HepG2 (cell line): ENCODE measurements around the gene HOXA5. TPM values are rescaled to one million over a fixed set of nuclear protein-coding genes. Genes with fewer than 3 reads are reported as not detected.

ENCODE experiments used
- ATAC-seq: fragments of 200-7000 bp; cut with Tn5 transposase; 3 replicates; pipeline ENCODE4 v1.9.1; 2020; ENCODE audit warnings: mild to moderate bottlenecking, moderate library complexity
- BruUV-seq: library from RNA; stranded (reverse); fragments of 400-500 nt; replicated peaks from 2 replicates; lab custom pipeline; 2021; lab: Mats Ljungman, UMichigan
- CTCF ChIA-PET: fragments of 300-600 bp; formaldehyde crosslinking; extraction: SDS; loops from one replicate; lab custom pipeline; 2021; ENCODE audit warnings: low total read pairs, inconsistent platforms, low intra/inter-chr PET ratio; lab: Yijun Ruan, JAX
- POLR2A ChIA-PET: fragments of 350-600 bp; sonication (Branson Sonifier 250); formaldehyde crosslinking; loops from one replicate; lab custom pipeline; 2020; ENCODE audit warnings: antibody characterized with exemption, inconsistent platforms; lab: Yijun Ruan, JAX
- DNase-seq: peaks from one replicate; pipeline ENCODE4 v3.0.0-alpha.2; 2015; ENCODE audit warnings: low spot score
- FAIRE-seq: peaks from 3 replicates; lab custom pipeline; 2011; peaks lifted over from hg19 to GRCh38; lab: Jason Lieb, UNC
- H2AFZ ChIP-seq: one replicate; pipeline ENCODE4 v1.6.1; 2011; ENCODE audit warnings: low read length, inconsistent platforms
- H3K27ac ChIP-seq: fragments of 300-600 bp; 3 replicates; pipeline ENCODE4 v1.8.0; 2011; ENCODE audit warnings: mixed run types, mild to moderate bottlenecking, mixed read lengths, low read length, inconsistent platforms; ENCODE audit not compliant: insufficient read depth; ENCODE audit errors: extremely low read length
- H3K27me3 ChIP-seq, 2 experiments: fragments of 200-600 bp in 1 of 2; 2 replicates in 1 of 2; 3 replicates in 1 of 2; pipeline versions ENCODE4 v1.6.0 to v1.8.0; 2011; ENCODE audit warnings: low read length in 2 of 2, mild to moderate bottlenecking in 2 of 2, moderate library complexity in 2 of 2, inconsistent platforms in 1 of 2; ENCODE audit not compliant: insufficient read depth in 2 of 2, control insufficient read depth in 1 of 2
- H3K36me3 ChIP-seq, 2 experiments: fragments of 200-600 bp in 1 of 2; replicated peaks in 1 of 2; 2 replicates in 1 of 2; 3 replicates in 1 of 2; pipeline versions ENCODE4 v1.5.1 to v1.8.0; 2011; ENCODE audit warnings: low read length in 2 of 2, inconsistent platforms in 1 of 2; ENCODE audit not compliant: insufficient read depth in 2 of 2, control insufficient read depth in 1 of 2
- H3K4me1 ChIP-seq: 2 replicates; pipeline ENCODE4 v1.5.1; 2012; ENCODE audit warnings: low read length, inconsistent platforms; ENCODE audit not compliant: insufficient read depth
- H3K4me2 ChIP-seq: 2 replicates; pipeline ENCODE4 v1.6.0; 2011; ENCODE audit warnings: low read depth, low read length, inconsistent platforms
- H3K4me3 ChIP-seq, 3 experiments: fragments of 200-600 bp in 1 of 3; sonication (generic), shearing (Covaris generic) in 1 of 3; replicated peaks in 1 of 3; 2 replicates each; pipeline ENCODE4 v1.5.1; 2011 to 2016; ENCODE audit warnings: low read length in 3 of 3, inconsistent platforms in 2 of 3, low read depth in 2 of 3, mild to moderate bottlenecking in 2 of 3, control low read depth in 1 of 3, mixed read lengths in 1 of 3; ENCODE audit not compliant: insufficient read depth in 1 of 3
- H3K79me2 ChIP-seq: one replicate; pipeline ENCODE4 v1.6.1; 2011; ENCODE audit warnings: low read length, inconsistent platforms; ENCODE audit not compliant: insufficient read depth
- H3K9ac ChIP-seq: 2 replicates; pipeline ENCODE4 v1.6.0; 2011; ENCODE audit warnings: mild to moderate bottlenecking, low read depth, low read length, inconsistent platforms; ENCODE audit not compliant: insufficient read depth
- H3K9me3 ChIP-seq: 2 replicates; pipeline ENCODE4 v1.5.1; 2012; ENCODE audit warnings: mild to moderate bottlenecking, low read length
- H4K20me1 ChIP-seq: 2 replicates; pipeline ENCODE4 v1.6.0; 2011; ENCODE audit warnings: inconsistent platforms, mild to moderate bottlenecking, low read length, moderate library complexity; ENCODE audit not compliant: insufficient read depth
- ATF3 ChIP-seq: sonication (generic); formaldehyde crosslinking; IDR thresholded peaks from 2 replicates; pipeline ENCODE4 v1.4.0; 2020; ENCODE audit warnings: missing genetic modification reagents
- CBX1 ChIP-seq: IDR thresholded peaks from one replicate; pipeline ENCODE4 v1.6.1; 2016; ENCODE audit warnings: antibody characterized with exemption, low read depth
- CENPX ChIP-seq: sonication (generic); formaldehyde crosslinking; IDR thresholded peaks from 2 replicates; pipeline ENCODE4 v1.9.0; 2021; ENCODE audit warnings: mild to moderate bottlenecking, missing genetic modification reagents, moderate library complexity
- KDM5B ChIP-seq: sonication (generic); formaldehyde crosslinking; IDR thresholded peaks from 2 replicates; pipeline ENCODE4 v1.4.0; 2020; ENCODE audit warnings: missing genetic modification reagents, mild to moderate bottlenecking, borderline replicate concordance
- KLF12 ChIP-seq: sonication (generic); formaldehyde crosslinking; IDR thresholded peaks from 2 replicates; pipeline ENCODE4 v1.4.0; 2020; ENCODE audit warnings: missing genetic modification reagents, borderline replicate concordance
- KMT2A ChIP-seq: sonication (generic); formaldehyde crosslinking; IDR thresholded peaks from 2 replicates; pipeline ENCODE4 v1.4.0; 2020; ENCODE audit warnings: missing genetic modification reagents
- NR2F1 ChIP-seq, 2 experiments: fragments of 450-650 bp in 1 of 2; formaldehyde crosslinking in 1 of 2; IDR thresholded peaks; 2 replicates each; pipeline versions ENCODE4 v1.5.0 to v1.6.1; 2016 to 2020; ENCODE audit warnings: mild to moderate bottlenecking in 1 of 2, missing compliant biosample characterization in 1 of 2, missing genetic modification reagents in 1 of 2, moderate library complexity in 1 of 2
- PHB2 ChIP-seq: fragments of 450-650 bp; IDR thresholded peaks from 2 replicates; pipeline ENCODE4 v1.6.1; 2018; ENCODE audit not compliant: partially characterized antibody
- PREB ChIP-seq: sonication (generic); formaldehyde crosslinking; IDR thresholded peaks from 2 replicates; pipeline ENCODE4 v1.4.0; 2020; ENCODE audit warnings: missing genetic modification reagents
- SOX5 ChIP-seq: IDR thresholded peaks from 2 replicates; pipeline ENCODE4 v1.6.1; 2016; ENCODE audit warnings: borderline replicate concordance
- WGBS: methylation state at CpG from one replicate; pipeline ENCODE4 v1.1.6; 2017; ENCODE audit warnings: low lambda C conversion rate; 5-methylcytosine and 5-hydroxymethylcytosine counted together
- in situ Hi-C: cut with HindIII; loops from 2 replicates; pipeline ENCODE4 v1.10.0; 2017; ENCODE audit warnings: low pct_unique_long_range_greater_than_20kb; ENCODE audit not compliant: extremely low pct_ligation_motif_present
- intact Hi-C: fragments of 100-400 bp; cut with micrococcal nuclease; formaldehyde crosslinking; loops from one replicate; pipeline ENCODE4 v1.10.0; 2022; ENCODE audit not compliant: unreplicated experiment
- polyA plus RNA-seq, 8 experiments: library from polyadenylated mRNA; depleted of rRNA in 3 of 8; stranded (reverse) in 7 of 8; unstranded in 1 of 8; fragments of >200 nt; fragmentation: Illumina TruSeq in 4 of 8; extraction: Trizol in 4 of 8; gene quantifications; 2 replicates each; pipeline versions ENCODE4 v1.2.1 to v1.2.3, GENCODE V29; 2011 to 2016; ENCODE audit warnings: low read depth in 4 of 8, missing spikeins in 1 of 8, mixed read lengths in 1 of 8; ENCODE audit not compliant: insufficient read depth in 1 of 8
- total RNA-seq, 5 experiments: library from RNA; depleted of rRNA; stranded (reverse); fragments of >200 nt; fragmentation: Illumina TruSeq; extraction: Trizol; gene quantifications; 2 replicates each; pipeline ENCODE4 v1.2.3, GENCODE V29; 2016; ENCODE audit warnings: low read depth in 1 of 5
- TF ChIP-seq, protein P1 (sequence below): sonication (generic); formaldehyde crosslinking; IDR thresholded peaks from 2 replicates; pipeline ENCODE4 v1.4.0; 2020; ENCODE audit warnings: mild to moderate bottlenecking, missing genetic modification reagents
- TF ChIP-seq, protein P2 (sequence below): IDR thresholded peaks from 2 replicates; pipeline ENCODE4 v1.6.1; 2016

HOXA5 gene
- total and polyA plus RNA-seq, 2 of the 13 experiments (the other 11 are each of a cell fraction or from before 2014, with no cell fraction given), result 3.2 to 3.6 TPM

GRCh38 chr7:27124096-27124901 is 19.2 kb downstream of the HOXA5 start:
- Histone ChIP-seq H3K9ac (no peak overlapping the region), H2AFZ (no peak overlapping the region), H3K27ac (no peak overlapping the region), H3K4me2 (peak overlapping the region; percentile 87), H3K36me3 (peaks cover 0 to 8% of the 10 kb centered on the region in 2 experiments; a peak in 1 of 5 replicates), H3K79me2 (peaks cover 41% of the 10 kb centered on the region), H3K27me3 (no peaks in the 10 kb centered on the region; a peak in 1 of 5 replicates), H3K4me3 (no peak overlapping the region; a peak in 1 of 6 replicates), H4K20me1 (peaks cover 6% of the 10 kb centered on the region; the same call in 1 of the 2 replicates), H3K9me3 (no peaks in the 10 kb centered on the region), H3K4me1 (peaks cover 81% of the 10 kb centered on the region)
- FAIRE-seq (no peak), ATAC-seq (no peak), DNase-seq (no peak)
- 96% methylated on average over 43 of the region's 43 CpGs for WGBS
- intact Hi-C loops, result no loop called here
- ChIA-PET CTCF (no interaction called here), POLR2A (interaction anchor here (0.9 to 5.8 kb wide), 2 partner anchors 8 to 260 kb away, joined by 3 to 118 read pairs; partner anchors contain the start of genes HOXA4 and SKAP2)
- BruUV-seq, result no TSS peak
- in situ Hi-C loops, result no loop called here
- TF ChIP-seq KDM5B (CRISPR knock-in tag) (no peak), PHB2 (no peak), NR2F1 (CRISPR knock-in tag; IDR thresholded peaks at IDR 0.05) (no peak), KMT2A (no peak), CBX1 (no peak), ATF3 (CRISPR knock-in tag) (no peak), KLF12 (CRISPR knock-in tag) (no peak), SOX5 (no peak), CENPX (CRISPR knock-in tag) (no peak), PREB (no peak)
- TF ChIP-seq, protein P1, sequence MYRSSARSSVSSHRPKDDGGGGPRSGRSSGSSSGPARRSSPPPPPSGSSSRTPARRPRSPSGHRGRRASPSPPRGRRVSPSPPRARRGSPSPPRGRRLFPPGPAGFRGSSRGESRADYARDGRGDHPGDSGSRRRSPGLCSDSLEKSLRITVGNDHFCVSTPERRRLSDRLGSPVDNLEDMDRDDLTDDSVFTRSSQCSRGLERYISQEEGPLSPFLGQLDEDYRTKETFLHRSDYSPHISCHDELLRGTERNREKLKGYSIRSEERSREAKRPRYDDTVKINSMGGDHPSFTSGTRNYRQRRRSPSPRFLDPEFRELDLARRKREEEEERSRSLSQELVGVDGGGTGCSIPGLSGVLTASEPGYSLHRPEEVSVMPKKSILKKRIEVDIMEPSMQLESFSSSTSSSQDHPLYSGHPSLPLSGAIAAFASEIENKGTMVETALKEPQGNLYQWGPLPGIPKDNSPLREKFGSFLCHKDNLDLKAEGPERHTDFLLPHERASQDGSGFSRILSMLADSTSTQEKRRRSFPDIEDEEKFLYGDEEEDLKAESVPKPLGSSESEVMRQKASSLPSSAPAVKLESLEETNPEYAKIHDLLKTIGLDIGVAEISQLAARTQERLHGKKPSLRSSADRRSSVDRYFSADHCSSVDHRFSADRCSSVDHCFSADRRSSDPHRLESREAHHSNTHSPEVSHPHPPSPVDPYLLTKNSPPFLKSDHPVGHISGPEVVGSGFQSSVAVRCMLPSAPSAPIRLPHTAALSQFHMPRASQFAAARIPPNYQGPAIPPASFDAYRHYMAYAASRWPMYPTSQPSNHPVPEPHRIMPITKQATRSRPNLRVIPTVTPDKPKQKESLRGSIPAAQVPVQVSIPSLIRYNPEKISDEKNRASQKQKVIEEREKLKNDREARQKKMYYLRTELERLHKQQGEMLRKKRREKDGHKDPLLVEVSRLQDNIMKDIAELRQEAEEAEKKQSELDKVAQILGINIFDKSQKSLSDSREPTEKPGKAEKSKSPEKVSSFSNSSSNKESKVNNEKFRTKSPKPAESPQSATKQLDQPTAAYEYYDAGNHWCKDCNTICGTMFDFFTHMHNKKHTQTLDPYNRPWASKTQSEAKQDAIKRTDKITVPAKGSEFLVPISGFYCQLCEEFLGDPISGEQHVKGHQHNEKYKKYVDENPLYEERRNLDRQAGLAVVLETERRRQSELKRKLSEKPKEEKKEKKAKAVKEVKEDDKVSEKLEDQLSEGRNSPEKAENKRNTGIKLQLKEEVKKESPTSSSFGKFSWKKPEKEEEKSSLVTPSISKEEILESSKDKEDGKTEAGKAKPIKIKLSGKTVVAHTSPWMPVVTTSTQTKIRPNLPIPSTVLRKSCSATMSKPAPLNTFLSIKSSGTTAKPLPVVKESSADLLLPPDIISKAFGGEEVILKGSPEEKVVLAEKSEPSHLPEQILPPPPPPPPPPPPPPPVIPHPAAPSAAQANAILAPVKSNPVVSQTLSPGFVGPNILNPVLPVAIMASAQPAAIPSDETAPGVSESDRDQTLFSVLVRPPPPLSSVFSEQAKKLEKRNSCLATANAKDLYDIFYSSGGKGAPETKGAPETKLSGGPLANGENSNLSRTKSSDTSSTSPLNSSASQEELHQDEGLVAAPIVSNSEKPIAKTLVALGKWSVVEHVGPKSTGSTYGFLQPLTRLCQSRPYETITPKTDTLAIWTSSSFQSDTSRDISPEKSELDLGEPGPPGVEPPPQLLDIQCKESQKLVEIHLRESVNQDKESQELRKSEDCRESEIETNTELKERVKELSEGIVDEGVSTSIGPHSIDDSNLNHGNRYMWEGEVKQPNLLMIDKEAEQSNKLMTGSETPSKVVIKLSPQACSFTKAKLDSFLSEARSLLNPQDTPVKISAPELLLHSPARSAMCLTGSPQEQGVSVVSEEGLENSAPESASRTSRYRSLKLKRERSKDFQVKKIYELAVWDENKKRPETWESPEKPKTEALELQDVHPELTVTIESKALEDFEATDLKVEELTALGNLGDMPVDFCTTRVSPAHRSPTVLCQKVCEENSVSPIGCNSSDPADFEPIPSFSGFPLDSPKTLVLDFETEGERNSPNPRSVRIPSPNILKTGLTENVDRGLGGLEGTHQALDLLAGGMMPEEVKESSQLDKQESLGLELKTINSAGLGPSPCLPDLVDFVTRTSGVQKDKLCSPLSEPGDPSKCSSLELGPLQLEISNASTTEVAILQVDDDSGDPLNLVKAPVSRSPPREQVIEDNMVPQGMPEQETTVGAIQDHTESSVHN (CRISPR knock-in tag), result no peak
- TF ChIP-seq, protein P2, sequence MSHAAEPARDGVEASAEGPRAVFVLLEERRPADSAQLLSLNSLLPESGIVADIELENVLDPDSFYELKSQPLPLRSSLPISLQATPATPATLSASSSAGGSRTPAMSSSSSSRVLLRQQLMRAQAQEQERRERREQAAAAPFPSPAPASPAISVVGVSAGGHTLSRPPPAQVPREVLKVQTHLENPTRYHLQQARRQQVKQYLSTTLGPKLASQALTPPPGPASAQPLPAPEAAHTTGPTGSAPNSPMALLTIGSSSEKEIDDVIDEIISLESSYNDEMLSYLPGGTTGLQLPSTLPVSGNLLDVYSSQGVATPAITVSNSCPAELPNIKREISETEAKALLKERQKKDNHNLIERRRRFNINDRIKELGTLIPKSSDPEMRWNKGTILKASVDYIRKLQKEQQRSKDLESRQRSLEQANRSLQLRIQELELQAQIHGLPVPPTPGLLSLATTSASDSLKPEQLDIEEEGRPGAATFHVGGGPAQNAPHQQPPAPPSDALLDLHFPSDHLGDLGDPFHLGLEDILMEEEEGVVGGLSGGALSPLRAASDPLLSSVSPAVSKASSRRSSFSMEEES (CRISPR knock-in tag), result no peak
